WTC11 (cell line): ENCODE results near the gene CORIN. TPM values are rescaled to one million over a fixed set of nuclear protein-coding genes. Genes with fewer than 3 reads are reported as not detected.

ENCODE experiments used
- ATAC-seq: fragments of 200-7000 bp; cut with Tn5 transposase; 2 replicates; pipeline ENCODE4 v1.10.0; 2021; ENCODE audit warnings: mild to moderate bottlenecking, moderate library complexity
- CTCF ChIA-PET: fragments of 300-600 bp; sonication (Branson Sonifier 250); formaldehyde crosslinking; loops from one replicate; lab custom pipeline; 2021; ENCODE audit warnings: antibody characterized with exemption; lab: Charles Lee
- POLR2A ChIA-PET: fragments of 350-600 bp; sonication (Branson Sonifier 250); formaldehyde crosslinking; loops from one replicate; lab custom pipeline; 2021; ENCODE audit warnings: antibody characterized with exemption; lab: Charles Lee
- DNase-seq: peaks from one replicate; pipeline ENCODE4 v3.0.0; 2021; ENCODE audit warnings: low spot score
- H3K27ac Mint-ChIP-seq: 2 replicates; pipeline ENCODE4 v1.8.0; 2021; ENCODE audit warnings: mixed read lengths
- H3K27me3 Mint-ChIP-seq: 2 replicates; pipeline ENCODE4 v1.8.0; 2021; ENCODE audit warnings: low read depth, mild to moderate bottlenecking, moderate library complexity, mixed read lengths
- H3K36me3 Mint-ChIP-seq: 2 replicates; pipeline ENCODE4 v1.8.0; 2021; ENCODE audit warnings: mixed read lengths
- H3K4me1 Mint-ChIP-seq: 2 replicates; pipeline ENCODE4 v1.8.0; 2022; ENCODE audit warnings: mixed read lengths
- H3K4me3 Mint-ChIP-seq: 2 replicates; pipeline ENCODE4 v1.8.0; 2021; ENCODE audit warnings: mild to moderate bottlenecking, moderate library complexity, mixed read lengths
- H3K9me3 Mint-ChIP-seq: 2 replicates; pipeline ENCODE4 v1.8.0; 2021; ENCODE audit warnings: mixed read lengths
- EMX1 ChIP-seq: fragments of 250-450 bp; sonication (Bioruptor Pico); IDR thresholded peaks from 2 replicates; pipeline ENCODE4 v1.8.0; 2021; ENCODE audit warnings: mild to moderate bottlenecking
- FOXJ3 ChIP-seq: sonication (generic); formaldehyde crosslinking; IDR thresholded peaks from 2 replicates; pipeline ENCODE4 v1.9.0; 2021; ENCODE audit warnings: missing genetic modification reagents, mild to moderate bottlenecking, borderline replicate concordance
- HMGA2 ChIP-seq: fragments of 250-450 bp; sonication (Bioruptor Pico); IDR thresholded peaks from 2 replicates; pipeline ENCODE4 v1.4.0; 2021; ENCODE audit warnings: mild to moderate bottlenecking, moderate library complexity
- NFE2L1 ChIP-seq: sonication (generic); formaldehyde crosslinking; IDR thresholded peaks from 2 replicates; pipeline ENCODE4 v1.8.1; 2023; ENCODE audit warnings: missing genetic modification reagents
- NR1H2 ChIP-seq: sonication (generic); formaldehyde crosslinking; IDR thresholded peaks from 2 replicates; pipeline ENCODE4 v1.9.0; 2021; ENCODE audit warnings: mild to moderate bottlenecking, moderate library complexity, missing genetic modification reagents
- NR2C2 ChIP-seq: sonication (generic); formaldehyde crosslinking; IDR thresholded peaks from 2 replicates; pipeline ENCODE4 v1.8.0; 2022; ENCODE audit warnings: mild to moderate bottlenecking, missing genetic modification reagents
- NR3C1 ChIP-seq: sonication (generic); formaldehyde crosslinking; conservative IDR thresholded peaks from 2 replicates; pipeline ENCODE4 v1.8.1; 2023; ENCODE audit warnings: low read depth, mild to moderate bottlenecking, missing genetic modification reagents
- OVOL2 ChIP-seq: fragments of 250-450 bp; sonication (Bioruptor Pico); IDR thresholded peaks from 2 replicates; pipeline ENCODE4 v1.9.0; 2021; ENCODE audit warnings: mild to moderate bottlenecking, borderline replicate concordance
- TP53 ChIP-seq: sonication (generic); formaldehyde crosslinking; IDR thresholded peaks from 2 replicates; pipeline ENCODE4 v1.8.1; 2023; ENCODE audit warnings: mild to moderate bottlenecking, missing genetic modification reagents
- ZNF317 ChIP-seq: sonication (generic); formaldehyde crosslinking; IDR thresholded peaks from 2 replicates; pipeline ENCODE4 v1.8.1; 2023; ENCODE audit warnings: low read depth, mild to moderate bottlenecking, moderate library complexity, missing genetic modification reagents, borderline replicate concordance
- ZNF416 ChIP-seq: fragments of 250-450 bp; sonication (Bioruptor Pico); IDR thresholded peaks from 2 replicates; pipeline ENCODE4 v1.9.0; 2021; ENCODE audit warnings: mild to moderate bottlenecking, inconsistent platforms
- ZNF423 ChIP-seq: fragments of 250-450 bp; sonication (Bioruptor Pico); IDR thresholded peaks from 2 replicates; pipeline ENCODE4 v2.1.2; 2022; ENCODE audit warnings: mild to moderate bottlenecking, moderate library complexity
- total RNA-seq: library from RNA; stranded (reverse); gene quantifications from 3 replicates; pipeline ENCODE4 v1.2.3, GENCODE V29; 2021
- TF ChIP-seq, protein P1 (sequence below): sonication (generic); formaldehyde crosslinking; IDR thresholded peaks from 2 replicates; pipeline ENCODE4 v1.8.1; 2023; ENCODE audit warnings: mild to moderate bottlenecking, moderate library complexity, missing genetic modification reagents
- TF ChIP-seq, protein P2 (sequence below): fragments of 250-450 bp; sonication (Bioruptor Pico); IDR thresholded peaks from 2 replicates; pipeline ENCODE4 v1.9.0; 2021; ENCODE audit warnings: mild to moderate bottlenecking, borderline replicate concordance
- TF ChIP-seq, protein P3 (sequence below): sonication (generic); formaldehyde crosslinking; IDR thresholded peaks from 2 replicates; pipeline ENCODE4 v1.8.0; 2022; ENCODE audit warnings: missing genetic modification reagents
- TF ChIP-seq, protein P4 (sequence below): sonication (generic); formaldehyde crosslinking; IDR thresholded peaks from 2 replicates; pipeline ENCODE4 v1.8.0; 2022; ENCODE audit warnings: mild to moderate bottlenecking, missing genetic modification reagents
- TF ChIP-seq, protein P5 (sequence below): fragments of 200-600 bp; IDR thresholded peaks from 2 replicates; pipeline ENCODE4 v1.8.0; 2022; ENCODE audit warnings: antibody characterized with exemption
- TF ChIP-seq, protein P6 (sequence below): sonication (generic); formaldehyde crosslinking; IDR thresholded peaks from 2 replicates; pipeline ENCODE4 v1.8.1; 2023; ENCODE audit warnings: mild to moderate bottlenecking, missing genetic modification reagents
- TF ChIP-seq, protein P7 (sequence below): sonication (generic); formaldehyde crosslinking; IDR thresholded peaks from 2 replicates; pipeline ENCODE4 v1.8.0; 2022; ENCODE audit warnings: mild to moderate bottlenecking, missing genetic modification reagents

Gene CORIN
- total RNA-seq, 1 experiment from 2014 or later, result 0.33 TPM

DNA sequence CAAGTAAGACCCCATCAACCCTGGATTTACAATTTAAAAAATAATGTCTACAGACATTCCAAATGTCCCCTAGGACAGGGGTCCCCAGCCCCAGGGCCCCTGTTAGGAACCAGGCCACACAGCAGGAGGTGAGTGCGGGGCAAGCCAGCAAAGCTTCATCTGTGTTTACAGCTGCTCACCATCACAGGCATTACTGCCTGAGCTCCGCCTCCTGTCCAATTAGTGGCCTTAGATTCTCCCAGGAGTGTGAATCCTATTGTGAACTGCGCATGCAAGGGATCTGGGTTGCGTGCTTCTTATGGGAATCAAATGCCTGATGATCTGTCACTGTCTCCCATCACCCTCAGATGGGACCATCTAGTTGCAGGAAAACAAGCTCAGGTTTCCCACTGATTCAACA lies 206.7 kb downstream of the CORIN start:
- H3K4me3 Mint-ChIP-seq, result no peak overlapping the region
- H3K4me1 Mint-ChIP-seq, result 0 out of 2 replicates have a peak, but pooled peaks cover 2% of the 10 kb centered on the region
- H3K27me3 Mint-ChIP-seq, result no peaks in the 10 kb centered on the region
- H3K27ac Mint-ChIP-seq, result no peak overlapping the region
- no peak for DNase-seq
- ChIA-PET CTCF (no interaction called here), POLR2A (no interaction called here)
- H3K36me3 Mint-ChIP-seq, result peaks cover 4% of the 10 kb centered on the region; the same call in 1 of the 2 replicates
- ATAC-seq, result no peak
- peaks cover 14% of the 10 kb centered on the region for H3K9me3 Mint-ChIP-seq
- TF ChIP-seq FOXJ3 (no peak), HMGA2 (CRISPR knock-in tag) (no peak), TP53 (CRISPR knock-in tag) (no peak), ZNF423 (CRISPR knock-in tag) (no peak), EMX1 (CRISPR knock-in tag) (no peak), OVOL2 (CRISPR knock-in tag) (no peak), NFE2L1 (CRISPR knock-in tag) (no peak), NR1H2 (CRISPR knock-in tag) (no peak), NR3C1 (CRISPR knock-in tag) (no peak), ZNF317 (no peak), NR2C2 (no peak), ZNF416 (CRISPR knock-in tag) (no peak)
- TF ChIP-seq, protein P1, sequence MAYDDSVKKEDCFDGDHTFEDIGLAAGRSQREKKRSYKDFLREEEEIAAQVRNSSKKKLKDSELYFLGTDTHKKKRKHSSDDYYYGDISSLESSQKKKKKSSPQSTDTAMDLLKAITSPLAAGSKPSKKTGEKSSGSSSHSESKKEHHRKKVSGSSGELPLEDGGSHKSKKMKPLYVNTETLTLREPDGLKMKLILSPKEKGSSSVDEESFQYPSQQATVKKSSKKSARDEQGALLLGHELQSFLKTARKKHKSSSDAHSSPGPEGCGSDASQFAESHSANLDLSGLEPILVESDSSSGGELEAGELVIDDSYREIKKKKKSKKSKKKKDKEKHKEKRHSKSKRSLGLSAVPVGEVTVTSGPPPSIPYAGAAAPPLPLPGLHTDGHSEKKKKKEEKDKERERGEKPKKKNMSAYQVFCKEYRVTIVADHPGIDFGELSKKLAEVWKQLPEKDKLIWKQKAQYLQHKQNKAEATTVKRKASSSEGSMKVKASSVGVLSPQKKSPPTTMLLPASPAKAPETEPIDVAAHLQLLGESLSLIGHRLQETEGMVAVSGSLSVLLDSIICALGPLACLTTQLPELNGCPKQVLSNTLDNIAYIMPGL (CRISPR knock-in tag), result no peak
- TF ChIP-seq, protein P2, sequence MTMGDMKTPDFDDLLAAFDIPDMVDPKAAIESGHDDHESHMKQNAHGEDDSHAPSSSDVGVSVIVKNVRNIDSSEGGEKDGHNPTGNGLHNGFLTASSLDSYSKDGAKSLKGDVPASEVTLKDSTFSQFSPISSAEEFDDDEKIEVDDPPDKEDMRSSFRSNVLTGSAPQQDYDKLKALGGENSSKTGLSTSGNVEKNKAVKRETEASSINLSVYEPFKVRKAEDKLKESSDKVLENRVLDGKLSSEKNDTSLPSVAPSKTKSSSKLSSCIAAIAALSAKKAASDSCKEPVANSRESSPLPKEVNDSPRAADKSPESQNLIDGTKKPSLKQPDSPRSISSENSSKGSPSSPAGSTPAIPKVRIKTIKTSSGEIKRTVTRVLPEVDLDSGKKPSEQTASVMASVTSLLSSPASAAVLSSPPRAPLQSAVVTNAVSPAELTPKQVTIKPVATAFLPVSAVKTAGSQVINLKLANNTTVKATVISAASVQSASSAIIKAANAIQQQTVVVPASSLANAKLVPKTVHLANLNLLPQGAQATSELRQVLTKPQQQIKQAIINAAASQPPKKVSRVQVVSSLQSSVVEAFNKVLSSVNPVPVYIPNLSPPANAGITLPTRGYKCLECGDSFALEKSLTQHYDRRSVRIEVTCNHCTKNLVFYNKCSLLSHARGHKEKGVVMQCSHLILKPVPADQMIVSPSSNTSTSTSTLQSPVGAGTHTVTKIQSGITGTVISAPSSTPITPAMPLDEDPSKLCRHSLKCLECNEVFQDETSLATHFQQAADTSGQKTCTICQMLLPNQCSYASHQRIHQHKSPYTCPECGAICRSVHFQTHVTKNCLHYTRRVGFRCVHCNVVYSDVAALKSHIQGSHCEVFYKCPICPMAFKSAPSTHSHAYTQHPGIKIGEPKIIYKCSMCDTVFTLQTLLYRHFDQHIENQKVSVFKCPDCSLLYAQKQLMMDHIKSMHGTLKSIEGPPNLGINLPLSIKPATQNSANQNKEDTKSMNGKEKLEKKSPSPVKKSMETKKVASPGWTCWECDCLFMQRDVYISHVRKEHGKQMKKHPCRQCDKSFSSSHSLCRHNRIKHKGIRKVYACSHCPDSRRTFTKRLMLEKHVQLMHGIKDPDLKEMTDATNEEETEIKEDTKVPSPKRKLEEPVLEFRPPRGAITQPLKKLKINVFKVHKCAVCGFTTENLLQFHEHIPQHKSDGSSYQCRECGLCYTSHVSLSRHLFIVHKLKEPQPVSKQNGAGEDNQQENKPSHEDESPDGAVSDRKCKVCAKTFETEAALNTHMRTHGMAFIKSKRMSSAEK (CRISPR knock-in tag), result no peak
- TF ChIP-seq, protein P3, sequence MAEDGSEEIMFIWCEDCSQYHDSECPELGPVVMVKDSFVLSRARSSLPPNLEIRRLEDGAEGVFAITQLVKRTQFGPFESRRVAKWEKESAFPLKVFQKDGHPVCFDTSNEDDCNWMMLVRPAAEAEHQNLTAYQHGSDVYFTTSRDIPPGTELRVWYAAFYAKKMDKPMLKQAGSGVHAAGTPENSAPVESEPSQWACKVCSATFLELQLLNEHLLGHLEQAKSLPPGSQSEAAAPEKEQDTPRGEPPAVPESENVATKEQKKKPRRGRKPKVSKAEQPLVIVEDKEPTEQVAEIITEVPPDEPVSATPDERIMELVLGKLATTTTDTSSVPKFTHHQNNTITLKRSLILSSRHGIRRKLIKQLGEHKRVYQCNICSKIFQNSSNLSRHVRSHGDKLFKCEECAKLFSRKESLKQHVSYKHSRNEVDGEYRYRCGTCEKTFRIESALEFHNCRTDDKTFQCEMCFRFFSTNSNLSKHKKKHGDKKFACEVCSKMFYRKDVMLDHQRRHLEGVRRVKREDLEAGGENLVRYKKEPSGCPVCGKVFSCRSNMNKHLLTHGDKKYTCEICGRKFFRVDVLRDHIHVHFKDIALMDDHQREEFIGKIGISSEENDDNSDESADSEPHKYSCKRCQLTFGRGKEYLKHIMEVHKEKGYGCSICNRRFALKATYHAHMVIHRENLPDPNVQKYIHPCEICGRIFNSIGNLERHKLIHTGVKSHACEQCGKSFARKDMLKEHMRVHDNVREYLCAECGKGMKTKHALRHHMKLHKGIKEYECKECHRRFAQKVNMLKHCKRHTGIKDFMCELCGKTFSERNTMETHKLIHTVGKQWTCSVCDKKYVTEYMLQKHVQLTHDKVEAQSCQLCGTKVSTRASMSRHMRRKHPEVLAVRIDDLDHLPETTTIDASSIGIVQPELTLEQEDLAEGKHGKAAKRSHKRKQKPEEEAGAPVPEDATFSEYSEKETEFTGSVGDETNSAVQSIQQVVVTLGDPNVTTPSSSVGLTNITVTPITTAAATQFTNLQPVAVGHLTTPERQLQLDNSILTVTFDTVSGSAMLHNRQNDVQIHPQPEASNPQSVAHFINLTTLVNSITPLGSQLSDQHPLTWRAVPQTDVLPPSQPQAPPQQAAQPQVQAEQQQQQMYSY (CRISPR knock-in tag), result no peak
- TF ChIP-seq, protein P4, sequence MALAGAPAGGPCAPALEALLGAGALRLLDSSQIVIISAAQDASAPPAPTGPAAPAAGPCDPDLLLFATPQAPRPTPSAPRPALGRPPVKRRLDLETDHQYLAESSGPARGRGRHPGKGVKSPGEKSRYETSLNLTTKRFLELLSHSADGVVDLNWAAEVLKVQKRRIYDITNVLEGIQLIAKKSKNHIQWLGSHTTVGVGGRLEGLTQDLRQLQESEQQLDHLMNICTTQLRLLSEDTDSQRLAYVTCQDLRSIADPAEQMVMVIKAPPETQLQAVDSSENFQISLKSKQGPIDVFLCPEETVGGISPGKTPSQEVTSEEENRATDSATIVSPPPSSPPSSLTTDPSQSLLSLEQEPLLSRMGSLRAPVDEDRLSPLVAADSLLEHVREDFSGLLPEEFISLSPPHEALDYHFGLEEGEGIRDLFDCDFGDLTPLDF (CRISPR knock-in tag), result no peak
- TF ChIP-seq, protein P5, sequence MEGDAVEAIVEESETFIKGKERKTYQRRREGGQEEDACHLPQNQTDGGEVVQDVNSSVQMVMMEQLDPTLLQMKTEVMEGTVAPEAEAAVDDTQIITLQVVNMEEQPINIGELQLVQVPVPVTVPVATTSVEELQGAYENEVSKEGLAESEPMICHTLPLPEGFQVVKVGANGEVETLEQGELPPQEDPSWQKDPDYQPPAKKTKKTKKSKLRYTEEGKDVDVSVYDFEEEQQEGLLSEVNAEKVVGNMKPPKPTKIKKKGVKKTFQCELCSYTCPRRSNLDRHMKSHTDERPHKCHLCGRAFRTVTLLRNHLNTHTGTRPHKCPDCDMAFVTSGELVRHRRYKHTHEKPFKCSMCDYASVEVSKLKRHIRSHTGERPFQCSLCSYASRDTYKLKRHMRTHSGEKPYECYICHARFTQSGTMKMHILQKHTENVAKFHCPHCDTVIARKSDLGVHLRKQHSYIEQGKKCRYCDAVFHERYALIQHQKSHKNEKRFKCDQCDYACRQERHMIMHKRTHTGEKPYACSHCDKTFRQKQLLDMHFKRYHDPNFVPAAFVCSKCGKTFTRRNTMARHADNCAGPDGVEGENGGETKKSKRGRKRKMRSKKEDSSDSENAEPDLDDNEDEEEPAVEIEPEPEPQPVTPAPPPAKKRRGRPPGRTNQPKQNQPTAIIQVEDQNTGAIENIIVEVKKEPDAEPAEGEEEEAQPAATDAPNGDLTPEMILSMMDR, result no peak
- TF ChIP-seq, protein P6, sequence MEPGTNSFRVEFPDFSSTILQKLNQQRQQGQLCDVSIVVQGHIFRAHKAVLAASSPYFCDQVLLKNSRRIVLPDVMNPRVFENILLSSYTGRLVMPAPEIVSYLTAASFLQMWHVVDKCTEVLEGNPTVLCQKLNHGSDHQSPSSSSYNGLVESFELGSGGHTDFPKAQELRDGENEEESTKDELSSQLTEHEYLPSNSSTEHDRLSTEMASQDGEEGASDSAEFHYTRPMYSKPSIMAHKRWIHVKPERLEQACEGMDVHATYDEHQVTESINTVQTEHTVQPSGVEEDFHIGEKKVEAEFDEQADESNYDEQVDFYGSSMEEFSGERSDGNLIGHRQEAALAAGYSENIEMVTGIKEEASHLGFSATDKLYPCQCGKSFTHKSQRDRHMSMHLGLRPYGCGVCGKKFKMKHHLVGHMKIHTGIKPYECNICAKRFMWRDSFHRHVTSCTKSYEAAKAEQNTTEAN (CRISPR knock-in tag), result no peak
- TF ChIP-seq, protein P7, sequence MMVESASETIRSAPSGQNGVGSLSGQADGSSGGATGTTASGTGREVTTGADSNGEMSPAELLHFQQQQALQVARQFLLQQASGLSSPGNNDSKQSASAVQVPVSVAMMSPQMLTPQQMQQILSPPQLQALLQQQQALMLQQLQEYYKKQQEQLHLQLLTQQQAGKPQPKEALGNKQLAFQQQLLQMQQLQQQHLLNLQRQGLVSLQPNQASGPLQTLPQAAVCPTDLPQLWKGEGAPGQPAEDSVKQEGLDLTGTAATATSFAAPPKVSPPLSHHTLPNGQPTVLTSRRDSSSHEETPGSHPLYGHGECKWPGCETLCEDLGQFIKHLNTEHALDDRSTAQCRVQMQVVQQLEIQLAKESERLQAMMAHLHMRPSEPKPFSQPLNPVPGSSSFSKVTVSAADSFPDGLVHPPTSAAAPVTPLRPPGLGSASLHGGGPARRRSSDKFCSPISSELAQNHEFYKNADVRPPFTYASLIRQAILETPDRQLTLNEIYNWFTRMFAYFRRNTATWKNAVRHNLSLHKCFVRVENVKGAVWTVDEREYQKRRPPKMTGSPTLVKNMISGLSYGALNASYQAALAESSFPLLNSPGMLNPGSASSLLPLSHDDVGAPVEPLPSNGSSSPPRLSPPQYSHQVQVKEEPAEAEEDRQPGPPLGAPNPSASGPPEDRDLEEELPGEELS (CRISPR knock-in tag), result no peak
